Measurements from ENCODE around the gene PTCRA.

DNA sequence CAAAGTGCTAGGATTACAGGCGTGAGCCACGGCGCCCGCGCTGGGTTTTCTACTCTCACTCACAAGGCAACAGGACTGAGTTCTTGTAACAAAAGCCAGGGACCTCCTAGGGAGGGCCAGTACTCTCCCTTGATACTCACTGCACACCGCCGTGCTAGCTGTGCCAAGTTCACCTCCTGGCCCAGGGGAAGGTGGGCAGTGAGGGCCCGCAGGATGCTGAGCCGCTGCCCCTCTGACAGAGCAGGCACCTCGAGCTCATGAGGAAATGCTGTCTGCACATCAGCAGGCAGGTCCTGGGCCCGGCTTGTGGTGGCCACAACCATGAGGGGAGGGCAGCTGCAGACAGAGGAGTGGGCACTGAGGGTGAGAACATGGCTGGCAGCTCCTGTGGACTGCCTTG, 51.4 kb downstream of the PTCRA start:
- no peak for TF ChIP-seq ZNF8 (CRISPR knock-in tag; IDR thresholded peaks at IDR 0.05)
- TF ChIP-seq ARNTL (CRISPR knock-in tag; IDR thresholded peaks at IDR 0.05; ENCODE audit: borderline replicate concordance, low read depth): no peak
- no peak for TF ChIP-seq ZNF565 (CRISPR knock-in tag; conservative IDR thresholded peaks at IDR 0.05; ENCODE audit: low read depth)
- TF ChIP-seq ZNF70 (CRISPR knock-in tag; IDR thresholded peaks at IDR 0.05): no peak
- TF ChIP-seq ZFP30 (CRISPR knock-in tag; IDR thresholded peaks at IDR 0.05): no peak
- TF ChIP-seq ZFP3 (CRISPR knock-in tag; IDR thresholded peaks at IDR 0.05): no peak
